ENCODE results near the gene ARPP19.

DNA sequence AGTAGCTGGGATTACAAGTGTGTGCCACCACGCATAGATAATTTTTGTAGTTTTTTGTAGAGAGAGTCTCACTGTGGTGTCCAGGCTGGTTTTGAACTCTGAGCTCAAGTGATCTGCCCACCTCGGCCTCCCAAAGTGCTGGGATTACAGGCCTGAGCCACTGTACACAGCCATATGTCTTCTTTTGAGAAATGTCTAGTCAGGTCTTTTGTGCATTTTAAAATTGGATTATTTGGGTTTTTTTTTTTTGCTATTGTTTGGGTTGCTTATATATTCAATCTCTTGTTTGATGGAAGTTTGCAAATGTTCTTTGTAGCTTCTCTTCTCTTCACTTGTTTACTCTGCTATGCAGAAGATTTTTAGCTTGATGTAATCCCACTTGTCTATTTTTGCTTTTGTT is 6.2 kb upstream of the ARPP19 start:
- no peak for TF ChIP-seq EZH2 (IDR thresholded peaks at IDR 0.05; ENCODE audit: insufficient read depth, poor library complexity, severe bottlenecking)
- no peak for TF ChIP-seq EZH2phosphoT487 (IDR thresholded peaks at IDR 0.05; ENCODE audit: insufficient read depth, low read depth)

All from GM23248 (cell line).